Sigmoid colon (tissue), 4 donors: ENCODE results near the gene MARCO.

Experiments
- EP300 ChIP-seq, 4 donors: sonication (generic); formaldehyde crosslinking; IDR thresholded peaks; one replicate each; pipeline ENCODE4 v1.6.1; 2017; ENCODE audit warnings: antibody characterized with exemption in 4 of 4
- POLR2A ChIP-seq, 2 donors: fragments of 450-650 bp; IDR thresholded peaks; one replicate each; pipeline ENCODE4 v1.6.1; 2016; ENCODE audit warnings: antibody characterized with exemption in 2 of 2, mild to moderate bottlenecking in 2 of 2, moderate library complexity in 2 of 2
- POLR2AphosphoS5 ChIP-seq, 4 donors: sonication (generic); formaldehyde crosslinking; IDR thresholded peaks; one replicate each; pipeline ENCODE4 v1.6.1; 2017; ENCODE audit warnings: antibody characterized with exemption in 4 of 4
- TF ChIP-seq, protein P1 (sequence below), 4 experiments: fragments of 450-650 bp in 3 of 4; fragments of 200-600 bp in 1 of 4; IDR thresholded peaks; one replicate each; pipeline ENCODE4 v1.5.1; 2016 to 2019; ENCODE audit warnings: antibody characterized with exemption in 4 of 4, mild to moderate bottlenecking in 3 of 4, moderate library complexity in 2 of 4

- TF ChIP-seq, protein P1, sequence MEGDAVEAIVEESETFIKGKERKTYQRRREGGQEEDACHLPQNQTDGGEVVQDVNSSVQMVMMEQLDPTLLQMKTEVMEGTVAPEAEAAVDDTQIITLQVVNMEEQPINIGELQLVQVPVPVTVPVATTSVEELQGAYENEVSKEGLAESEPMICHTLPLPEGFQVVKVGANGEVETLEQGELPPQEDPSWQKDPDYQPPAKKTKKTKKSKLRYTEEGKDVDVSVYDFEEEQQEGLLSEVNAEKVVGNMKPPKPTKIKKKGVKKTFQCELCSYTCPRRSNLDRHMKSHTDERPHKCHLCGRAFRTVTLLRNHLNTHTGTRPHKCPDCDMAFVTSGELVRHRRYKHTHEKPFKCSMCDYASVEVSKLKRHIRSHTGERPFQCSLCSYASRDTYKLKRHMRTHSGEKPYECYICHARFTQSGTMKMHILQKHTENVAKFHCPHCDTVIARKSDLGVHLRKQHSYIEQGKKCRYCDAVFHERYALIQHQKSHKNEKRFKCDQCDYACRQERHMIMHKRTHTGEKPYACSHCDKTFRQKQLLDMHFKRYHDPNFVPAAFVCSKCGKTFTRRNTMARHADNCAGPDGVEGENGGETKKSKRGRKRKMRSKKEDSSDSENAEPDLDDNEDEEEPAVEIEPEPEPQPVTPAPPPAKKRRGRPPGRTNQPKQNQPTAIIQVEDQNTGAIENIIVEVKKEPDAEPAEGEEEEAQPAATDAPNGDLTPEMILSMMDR (IDR thresholded peaks at IDR 0.05): no peak
- TF ChIP-seq POLR2A (IDR thresholded peaks at IDR 0.05): no peak
- TF ChIP-seq POLR2AphosphoS5 (IDR thresholded peaks at IDR 0.05): no peak
- no peak for TF ChIP-seq EP300 (IDR thresholded peaks at IDR 0.05)
Measured at GRCh38 chr2:118973542-118973951, 31.6 kb downstream of the MARCO start.
